GM21381 (cell line): ENCODE measurements around the gene SCRT2.
"Not testable (repeated sequence)": the region's sequence is repeated elsewhere in the genome, so short reads cannot be mapped to it uniquely, and the experiment has no call there.

ENCODE experiments used
- ATAC-seq: cut with Tn5 transposase; IDR thresholded peaks from one replicate; pipeline ENCODE4 v1.9.1; 2021; ENCODE audit warnings: mild to moderate bottlenecking, moderate library complexity; ENCODE audit not compliant: unreplicated experiment

SCRT2 gene

DNA sequence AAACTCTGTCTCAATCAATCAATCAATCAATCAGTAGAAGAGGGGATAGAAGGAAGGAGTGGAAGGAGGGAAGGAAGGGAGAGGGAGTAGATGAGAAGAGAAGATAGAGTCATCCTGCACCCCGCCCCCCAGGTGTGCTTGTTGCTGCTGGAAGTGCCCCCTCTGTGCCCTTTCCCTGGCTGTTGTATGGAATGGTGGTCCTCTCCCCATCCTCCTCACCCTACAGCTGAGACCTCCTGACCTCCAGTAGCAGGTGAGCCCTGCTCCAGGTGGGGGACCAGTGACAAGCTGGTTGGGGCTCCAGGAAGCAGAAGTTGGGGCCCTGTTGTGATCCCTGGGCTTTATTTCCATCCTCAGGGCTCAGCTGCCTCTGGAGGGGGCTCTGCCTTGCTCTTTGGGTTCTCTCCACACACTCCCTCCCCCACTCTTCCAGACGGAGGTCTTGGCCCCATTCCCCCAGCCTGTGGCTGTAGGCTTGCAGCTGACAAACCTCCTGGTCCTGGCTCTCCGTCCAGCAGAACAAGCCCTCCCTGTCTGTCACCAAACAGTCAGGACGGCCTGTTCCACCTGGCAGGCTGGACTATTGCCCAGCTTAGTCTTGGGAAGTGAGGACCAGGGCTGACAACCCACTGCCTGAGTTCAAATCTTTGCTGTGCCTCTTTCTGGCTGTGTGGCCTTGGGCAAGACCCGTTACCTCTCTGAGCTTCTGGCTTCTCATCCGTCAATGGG, 26.0 kb upstream of the SCRT2 start:
- no peak for ATAC-seq

DNA sequence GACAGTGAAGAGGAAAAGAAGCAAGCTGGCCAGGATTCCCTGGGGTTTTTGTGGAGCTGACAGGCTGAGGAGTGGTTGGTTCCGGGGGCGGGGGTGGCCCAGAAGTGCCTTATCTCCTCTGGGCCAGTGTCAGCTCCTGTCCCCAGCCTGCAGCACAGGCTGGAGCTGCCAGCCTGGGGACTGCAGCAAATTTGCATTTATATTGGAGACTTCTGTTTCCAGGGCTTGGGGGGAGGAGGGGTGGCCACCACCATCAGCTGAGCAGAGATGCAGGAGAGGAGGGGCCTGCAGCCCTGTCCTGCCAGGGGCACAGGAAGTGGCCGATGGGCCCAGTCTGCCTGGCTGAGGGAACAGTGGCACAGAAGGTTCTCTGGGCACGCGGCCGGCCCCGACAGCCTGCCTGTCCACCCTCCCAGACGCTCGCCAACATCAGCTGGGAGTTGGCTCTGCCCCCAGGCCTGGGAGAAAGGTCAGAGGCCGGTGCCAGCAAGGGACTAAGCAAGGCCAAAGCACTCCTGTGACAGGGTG, 24.3 kb upstream of the SCRT2 start:
- no peak for ATAC-seq

DNA sequence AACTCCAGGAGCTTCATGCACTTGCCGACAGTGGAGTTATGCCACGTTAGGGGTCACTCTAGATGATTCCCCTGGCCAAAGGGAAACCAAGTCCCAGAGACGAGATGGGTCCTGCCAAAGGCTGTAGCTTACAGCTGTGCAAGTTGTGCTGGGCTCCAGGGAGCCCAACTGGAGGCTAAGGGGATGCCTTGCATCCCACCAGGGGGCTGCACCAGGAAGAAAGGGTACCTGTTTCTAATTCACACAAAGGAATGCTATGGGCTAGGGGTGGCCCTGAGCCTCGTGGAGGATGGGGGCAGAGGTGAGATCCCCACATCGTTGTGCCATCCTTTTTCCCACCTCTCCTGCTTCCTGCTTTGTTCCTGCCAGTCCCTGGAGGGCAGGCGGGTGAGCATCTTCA, 23.7 kb upstream of the SCRT2 start:
- ATAC-seq = no peak

DNA sequence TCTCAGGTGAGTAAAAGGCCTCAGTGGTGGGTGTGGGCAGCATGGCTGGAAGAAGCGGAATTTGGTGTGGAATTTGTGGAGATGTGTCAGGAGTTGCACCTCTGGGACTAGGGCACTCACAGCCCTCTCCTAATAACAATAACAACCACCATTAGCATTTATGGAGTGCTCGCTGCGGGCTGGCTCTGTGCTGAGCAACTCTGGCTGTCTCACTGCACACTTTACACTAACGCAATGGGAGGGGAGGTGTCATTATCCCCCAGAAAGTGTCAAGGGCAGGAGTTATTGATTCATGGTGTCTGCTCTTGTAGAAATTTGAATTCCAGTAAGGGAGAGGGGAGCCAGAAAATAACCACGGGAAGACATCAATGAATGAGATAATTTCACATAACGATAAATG, 22.7 kb upstream of the SCRT2 start:
- ATAC-seq = no peak

DNA sequence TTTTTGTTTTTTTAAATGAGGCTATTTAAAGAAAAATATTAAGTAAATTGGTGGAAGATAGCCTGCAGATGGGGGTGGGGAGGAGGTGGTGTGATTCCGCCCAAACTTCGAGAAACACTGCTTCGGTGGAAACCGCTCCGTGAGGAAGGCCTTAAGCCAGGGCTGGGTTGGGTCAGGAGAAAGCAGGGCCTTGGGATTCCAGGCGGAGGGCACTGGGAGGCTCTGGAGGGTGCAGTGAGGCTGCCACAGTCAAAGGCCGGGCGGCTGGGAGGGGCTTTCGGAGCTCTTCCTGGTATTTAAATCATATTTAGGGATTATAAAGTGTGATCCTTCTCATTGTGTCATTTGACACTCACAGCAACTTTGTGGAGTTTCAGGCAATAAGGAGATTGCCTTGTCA, 22.2 kb upstream of the SCRT2 start:
- ATAC-seq = no peak

DNA sequence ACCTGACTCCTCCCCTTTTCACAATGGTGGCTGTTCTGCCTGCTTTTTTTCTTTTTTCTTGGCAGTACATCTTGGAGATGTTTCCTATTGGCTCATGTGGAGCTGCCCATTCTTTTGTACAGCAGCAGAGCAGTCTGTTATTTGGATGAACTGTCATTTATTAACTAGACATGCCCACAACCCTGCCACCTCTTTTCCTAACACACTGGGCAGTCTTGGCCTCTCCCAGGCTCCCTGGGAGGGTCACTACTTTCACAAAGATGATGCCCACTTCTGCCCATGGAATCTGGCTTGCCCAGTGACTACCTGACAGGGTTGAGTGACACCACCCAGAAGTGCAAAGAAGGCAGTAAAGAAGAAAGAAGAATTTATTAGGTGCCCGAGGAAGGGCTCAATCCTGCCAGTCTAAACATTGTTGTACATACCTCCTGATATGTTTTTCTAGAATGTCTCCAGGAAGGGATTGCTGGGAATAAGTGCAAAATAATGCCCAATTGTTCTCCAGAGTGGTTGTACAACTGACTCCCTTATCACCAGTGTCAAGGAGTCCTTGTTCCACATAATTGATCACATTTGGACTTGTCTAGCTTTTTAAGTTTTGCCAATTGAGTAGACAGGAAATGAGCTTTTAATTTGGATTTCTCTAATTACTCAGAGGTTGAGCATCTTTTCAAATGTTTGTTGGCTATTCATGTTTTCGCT, 19.7 kb upstream of the SCRT2 start:
- no peak for ATAC-seq

DNA sequence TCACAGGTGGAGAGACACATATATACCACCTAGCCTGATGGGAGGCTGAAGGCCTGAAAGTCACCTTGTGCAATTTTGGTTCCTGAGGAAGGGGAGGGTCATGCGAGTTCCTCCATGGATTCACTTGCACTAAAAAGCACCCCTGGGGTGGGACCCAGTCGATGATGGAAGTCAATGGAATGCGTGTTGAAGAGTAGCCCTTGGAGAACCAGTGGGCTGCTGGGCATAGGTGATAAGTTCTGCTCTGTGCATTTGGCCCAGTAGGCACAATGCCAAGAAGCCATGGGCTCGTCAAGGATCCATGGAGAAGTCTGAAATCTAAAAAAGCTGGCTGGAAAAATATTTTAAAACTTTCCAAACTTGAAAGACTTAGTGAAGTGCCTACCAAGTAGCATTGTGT, 18.9 kb upstream of the SCRT2 start:
- no peak for ATAC-seq

DNA sequence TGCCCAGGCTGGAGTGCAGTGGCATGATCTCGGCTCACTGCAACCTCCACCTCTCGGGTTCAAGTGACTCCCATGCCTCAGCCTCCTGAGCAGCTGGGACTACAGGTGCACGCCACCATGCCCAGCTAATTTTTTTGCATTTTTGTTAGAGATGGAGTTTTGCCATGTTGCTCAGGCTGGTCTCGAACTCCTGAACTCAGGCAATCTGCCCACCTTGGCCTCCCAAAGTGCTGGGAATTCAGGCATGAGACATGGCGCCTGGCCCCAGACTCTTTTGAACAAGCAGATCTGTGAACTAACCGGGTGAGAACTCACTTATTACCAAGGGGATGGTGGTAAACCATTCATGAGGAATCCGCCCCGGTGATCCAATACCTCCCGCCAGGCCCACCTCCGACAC, 18.2 kb upstream of the SCRT2 start:
- ATAC-seq = not testable (repeated sequence)

DNA sequence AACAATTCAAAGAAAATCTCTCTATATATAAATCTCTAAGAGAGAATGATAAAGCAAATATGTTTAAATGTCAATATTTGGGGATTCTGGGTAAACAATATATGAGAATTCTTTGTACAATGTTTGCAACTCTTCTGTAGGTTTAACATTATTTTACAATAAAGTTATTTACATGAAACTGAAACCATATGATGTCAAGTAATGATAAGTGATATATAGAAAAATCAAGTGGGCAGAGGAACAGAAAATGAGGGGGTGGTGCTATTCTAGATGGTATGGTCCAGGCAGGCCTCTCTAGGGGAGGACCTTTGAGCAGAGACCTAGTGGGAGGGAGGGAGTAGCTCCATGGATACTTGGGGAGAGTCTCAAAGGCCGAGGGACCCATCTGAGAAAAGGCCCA, 16.4 kb upstream of the SCRT2 start:
- no peak for ATAC-seq

DNA sequence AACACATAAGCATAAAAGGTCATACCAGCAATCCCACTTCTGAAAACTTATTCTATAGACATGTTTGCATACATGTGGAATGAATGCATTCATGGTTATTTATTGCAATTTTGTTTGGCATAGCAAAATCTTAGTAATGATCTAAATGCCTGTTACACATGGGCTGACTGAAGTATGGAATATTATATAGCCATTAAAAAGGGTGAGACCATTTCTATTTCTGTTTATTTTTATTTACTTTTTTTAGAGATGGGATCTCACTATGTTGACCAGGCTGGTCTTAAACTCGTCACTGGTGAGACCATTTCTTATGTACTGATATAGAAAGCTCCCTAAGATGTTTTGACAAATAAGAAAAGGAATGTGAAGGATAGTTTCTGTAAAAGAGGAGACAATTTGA, 14.3 kb upstream of the SCRT2 start:
- no peak for ATAC-seq

DNA sequence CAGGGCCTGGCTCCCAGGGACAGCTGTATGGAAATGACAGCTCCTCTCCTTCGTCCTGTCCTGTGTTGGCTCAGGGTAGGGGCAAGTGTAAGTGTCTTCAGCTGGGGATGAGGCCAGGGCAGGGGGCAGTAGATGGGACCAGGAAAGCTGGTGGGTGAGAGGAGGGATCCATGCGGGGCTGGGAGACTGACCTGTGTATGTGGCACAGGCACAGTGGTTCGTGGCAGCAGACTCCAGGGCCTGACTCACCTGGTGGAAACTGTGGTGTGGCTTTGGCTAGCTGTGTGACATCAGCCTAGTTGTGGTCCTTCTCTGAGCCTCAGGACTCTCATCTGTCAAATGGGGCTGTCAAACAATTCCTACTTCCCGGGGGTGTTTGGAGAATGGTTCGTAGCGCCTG, 13.7 kb upstream of the SCRT2 start:
- no peak for ATAC-seq

DNA sequence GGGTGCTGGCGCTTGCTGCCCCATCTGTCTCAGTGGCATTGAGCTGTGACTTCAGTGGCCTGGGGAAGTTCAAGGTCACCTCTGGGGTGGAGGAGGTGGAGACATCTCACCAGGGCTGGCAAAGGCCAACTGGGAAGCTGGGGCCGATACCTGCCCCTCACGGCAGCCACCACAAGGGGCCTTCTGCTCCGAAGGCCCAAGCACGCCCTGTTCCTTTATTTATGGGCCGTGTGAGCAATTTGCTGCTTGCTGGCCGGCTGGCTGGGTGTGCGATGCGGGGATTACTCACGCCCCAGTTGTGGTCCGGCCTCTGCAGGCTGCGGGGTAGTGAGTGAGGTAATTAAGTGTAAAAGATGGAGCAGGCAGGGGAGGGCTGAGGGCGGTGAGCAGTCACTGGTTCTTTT, 13.2 kb upstream of the SCRT2 start:
- ATAC-seq = no peak

DNA sequence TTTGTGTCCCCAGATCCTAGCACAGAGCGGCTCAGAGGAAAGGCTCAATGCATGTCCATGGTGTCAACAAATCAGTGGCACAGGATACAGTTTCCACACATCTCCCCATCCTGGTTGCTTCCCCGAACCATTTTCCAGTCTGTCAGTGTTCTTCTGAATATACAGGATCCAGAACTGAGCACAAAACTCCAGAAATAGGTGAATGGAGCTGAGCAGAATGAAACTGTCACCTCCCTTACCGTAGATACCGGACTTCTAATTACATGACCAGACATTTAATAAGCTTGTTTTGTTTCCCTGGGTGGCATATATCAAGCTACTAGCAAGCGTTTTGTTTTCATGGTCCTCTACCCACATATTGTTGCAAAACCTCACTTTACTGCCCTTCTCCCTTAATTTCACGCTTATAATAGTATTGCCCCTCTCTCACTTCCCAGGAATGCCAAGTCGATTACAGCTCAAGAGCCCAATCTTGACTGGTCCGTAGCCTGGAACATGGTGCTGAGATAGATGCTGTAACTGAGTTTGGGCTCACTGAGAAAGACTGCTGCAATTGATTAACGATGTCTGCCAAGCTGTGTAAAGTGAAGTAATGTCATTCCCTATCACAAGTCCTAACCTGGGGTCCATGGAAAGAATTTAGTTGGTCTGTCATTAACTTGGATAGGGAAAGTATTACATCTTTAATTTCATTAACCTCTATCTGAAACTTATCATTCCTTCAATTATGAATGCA, 12.0 kb upstream of the SCRT2 start:
- no peak for ATAC-seq

DNA sequence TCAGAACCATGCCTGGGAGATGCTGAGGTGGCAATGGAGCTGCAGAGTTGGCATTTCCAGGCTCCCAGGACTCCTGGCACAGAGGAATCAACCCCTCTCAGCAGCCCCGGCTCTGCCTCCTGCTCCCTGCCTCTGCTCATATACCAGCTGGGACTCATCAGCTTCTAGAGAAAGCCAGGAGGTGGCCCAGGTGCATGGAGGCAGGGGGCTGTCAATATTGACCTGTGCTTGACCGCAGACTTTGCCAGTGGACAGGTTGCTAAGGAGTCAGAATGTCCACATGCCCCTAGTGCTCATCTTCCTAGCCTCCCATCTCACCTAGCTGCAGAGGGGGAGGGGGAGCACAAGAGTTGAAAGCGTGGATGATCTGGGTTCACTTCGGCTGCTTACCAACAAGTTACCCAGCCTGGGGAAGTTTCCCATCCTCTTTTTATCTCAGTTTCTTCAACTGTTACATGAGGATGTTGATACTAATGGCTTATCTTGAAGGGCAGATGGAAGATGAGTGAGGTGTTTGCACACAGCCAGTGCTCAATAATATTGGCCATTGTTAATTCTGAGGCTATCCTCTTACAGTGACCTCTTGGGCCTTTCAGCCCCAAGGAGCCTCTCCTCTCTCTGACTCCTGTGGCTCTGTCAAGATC, 9.2 kb upstream of the SCRT2 start:
- no peak for ATAC-seq

DNA sequence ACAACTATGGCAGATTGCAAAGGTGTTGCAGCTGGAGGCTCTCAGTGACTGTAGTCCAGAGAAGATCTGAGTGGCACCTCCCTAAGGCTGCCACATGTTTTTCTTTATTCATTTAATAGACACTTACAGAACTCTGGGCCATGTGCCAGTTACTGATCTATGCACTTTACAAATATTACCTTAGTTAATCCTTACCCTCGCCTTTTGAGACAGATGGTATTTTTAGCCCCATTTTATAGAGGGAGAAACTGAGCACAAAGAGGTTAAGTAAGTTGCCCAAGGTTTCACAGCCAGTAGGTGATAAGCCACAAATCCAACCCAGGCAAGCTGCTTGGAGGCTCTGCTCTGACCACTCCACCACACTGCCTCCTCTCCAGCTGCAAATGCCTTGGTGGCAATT, 6.5 kb upstream of the SCRT2 start:
- no peak for ATAC-seq

DNA sequence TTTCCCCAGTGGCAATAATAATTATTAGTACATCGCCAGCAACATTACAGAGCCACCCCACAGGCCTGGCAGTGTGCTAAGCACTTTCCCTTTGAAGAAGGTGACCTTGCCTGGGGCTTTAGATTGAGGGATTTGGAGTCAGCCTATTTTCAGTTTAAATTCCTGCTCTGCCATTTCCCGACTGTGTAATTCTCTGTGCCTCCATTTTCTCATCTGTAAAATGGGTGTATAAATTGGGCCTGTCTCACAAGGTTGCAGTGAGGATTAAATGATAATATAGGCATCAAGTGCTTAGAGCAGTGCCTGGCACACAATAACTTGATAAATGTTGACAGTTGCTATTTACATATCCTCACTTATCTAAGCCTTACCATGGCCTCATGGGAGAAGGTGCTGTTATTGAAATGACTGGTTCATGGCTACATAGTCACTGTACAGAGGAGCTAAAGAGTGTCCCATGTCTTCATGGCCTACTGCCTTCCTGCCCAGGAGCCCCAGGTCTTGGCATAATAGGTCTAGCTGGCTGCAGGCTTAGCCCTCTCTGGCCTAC, 5.1 kb upstream of the SCRT2 start:
- no peak for ATAC-seq

DNA sequence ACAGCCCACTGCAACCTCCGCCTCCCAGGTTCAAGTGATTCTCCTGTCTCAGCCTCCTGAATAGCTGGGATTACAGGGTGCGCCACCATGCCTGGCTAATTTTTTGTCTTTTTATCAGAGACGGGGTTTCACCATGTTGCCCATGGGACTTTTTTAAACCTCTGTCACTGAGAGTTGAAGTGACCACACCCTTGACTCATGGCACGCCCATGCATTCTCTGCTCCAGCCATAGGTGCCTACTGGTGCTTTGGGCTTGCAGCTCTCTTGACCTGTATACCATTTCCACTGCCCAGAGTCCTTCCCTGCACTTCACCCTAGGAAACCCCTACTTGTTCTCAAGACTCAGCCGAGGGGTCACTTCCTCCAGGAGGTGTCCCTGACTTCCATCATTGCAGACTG, 2.4 kb upstream of the SCRT2 start:
- no peak for ATAC-seq

DNA sequence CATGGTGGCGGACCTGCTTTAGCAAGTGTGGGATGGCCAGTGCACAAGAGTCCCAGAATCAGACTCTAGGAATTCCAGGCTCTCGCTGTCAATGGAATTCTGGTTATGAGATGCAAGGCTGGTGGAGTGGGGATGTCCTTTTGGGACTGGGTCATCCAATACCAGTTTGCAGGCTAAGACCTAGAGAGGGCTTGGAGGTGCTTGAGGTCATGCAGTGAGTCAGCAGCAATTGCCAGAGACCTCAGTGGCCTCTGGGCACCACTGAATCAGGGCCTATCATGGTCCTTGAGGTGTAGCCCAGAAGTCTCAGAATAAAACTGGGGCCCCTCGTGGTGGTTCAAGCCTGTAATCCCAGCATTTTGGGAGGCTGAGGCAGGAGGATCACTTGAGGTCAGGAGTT, 1.4 kb upstream of the SCRT2 start:
- ATAC-seq = no peak

DNA sequence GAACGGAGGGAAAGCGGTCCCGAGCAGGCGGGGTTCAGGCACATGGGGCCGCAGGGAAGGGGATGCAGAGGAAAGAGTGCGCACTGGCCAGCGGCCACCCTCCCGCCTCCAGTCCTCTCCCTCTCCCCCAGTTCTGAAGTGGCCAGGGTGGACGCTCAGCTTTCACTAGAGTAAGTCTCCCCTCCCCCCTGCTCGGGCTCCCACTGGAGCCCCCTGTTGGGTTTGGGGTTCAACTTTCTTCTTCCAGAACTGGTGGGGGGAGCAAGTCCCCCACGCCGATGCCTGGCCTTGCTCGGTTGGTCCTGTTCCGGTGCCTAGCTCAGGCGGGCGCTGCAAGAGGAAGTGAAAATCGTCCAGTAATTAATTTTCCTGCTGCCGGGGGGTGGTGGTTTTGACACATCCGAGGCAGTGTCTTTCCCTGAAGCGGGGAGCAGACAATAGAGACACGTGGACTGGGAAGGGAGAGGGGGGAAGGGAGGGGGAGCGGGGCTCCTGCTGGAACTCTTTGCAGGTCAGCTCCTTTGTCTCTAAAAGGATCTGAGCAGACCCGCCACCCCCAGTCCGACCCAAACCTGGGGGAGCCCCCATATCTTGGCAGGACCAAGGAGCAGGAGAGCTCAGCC, 824 bp upstream of the SCRT2 start:
- ATAC-seq = no peak

DNA sequence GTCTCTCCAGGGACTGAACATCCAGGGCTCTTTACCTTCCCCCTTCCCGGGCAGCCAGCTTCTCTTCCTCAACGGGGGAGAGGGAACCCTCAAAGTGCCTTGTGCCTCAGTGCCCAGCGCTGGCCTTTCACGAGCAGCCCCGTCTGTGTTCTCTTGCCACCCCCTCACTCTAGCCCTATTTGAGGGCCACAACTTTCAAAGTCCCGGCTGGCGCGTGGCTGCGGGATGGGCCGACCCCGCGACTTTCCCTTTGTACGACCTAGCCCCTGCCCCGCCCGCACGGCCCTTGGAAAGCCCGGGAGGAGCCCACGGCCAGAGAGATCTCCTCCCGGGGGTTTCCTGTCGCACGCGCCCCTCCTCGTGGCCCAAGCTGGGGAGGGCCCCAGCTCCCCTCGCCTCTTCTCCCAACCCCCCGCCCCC, 559 bp downstream of the SCRT2 start:
- no peak for ATAC-seq

DNA sequence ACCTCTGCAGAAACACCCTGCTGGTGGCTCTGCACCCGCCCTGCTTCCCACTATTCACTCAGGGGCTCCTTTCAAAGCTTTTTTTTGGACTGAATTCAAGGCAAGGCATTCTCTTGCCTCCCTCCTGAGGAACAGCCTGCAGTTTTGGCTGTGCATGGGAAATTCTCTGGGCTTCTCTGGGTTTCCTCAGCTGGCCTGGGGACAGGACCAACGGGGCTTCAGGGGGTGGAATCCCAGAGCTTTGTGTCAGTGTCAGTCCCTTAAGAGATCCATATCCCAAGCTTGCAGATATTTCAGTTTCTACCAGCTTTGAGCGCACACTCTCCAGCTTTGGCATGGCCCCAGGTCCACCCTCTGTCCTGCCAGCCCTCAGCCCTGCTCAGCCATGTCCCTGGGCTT, 2.0 kb downstream of the SCRT2 start:
- no peak for ATAC-seq
